Peyer's patch (tissue), 4 donors: Measurements from ENCODE around the gene FERMT2.

Experiments
- POLR2A ChIP-seq, 2 donors: fragments of 450-650 bp; IDR thresholded peaks; one replicate each; pipeline ENCODE4 v1.5.1; 2017; ENCODE audit warnings: antibody characterized with exemption in 2 of 2, mild to moderate bottlenecking in 2 of 2, moderate library complexity in 2 of 2
- TF ChIP-seq, protein P1 (sequence below), 6 experiments: fragments of 450-650 bp in 4 of 6; fragments of 200-600 bp in 2 of 6; sonication (generic) in 1 of 6; IDR thresholded peaks; one replicate each; pipeline ENCODE4 v1.5.1; 2017 to 2019; ENCODE audit warnings: antibody characterized with exemption in 6 of 6, mild to moderate bottlenecking in 3 of 6, moderate library complexity in 1 of 6

DNA sequence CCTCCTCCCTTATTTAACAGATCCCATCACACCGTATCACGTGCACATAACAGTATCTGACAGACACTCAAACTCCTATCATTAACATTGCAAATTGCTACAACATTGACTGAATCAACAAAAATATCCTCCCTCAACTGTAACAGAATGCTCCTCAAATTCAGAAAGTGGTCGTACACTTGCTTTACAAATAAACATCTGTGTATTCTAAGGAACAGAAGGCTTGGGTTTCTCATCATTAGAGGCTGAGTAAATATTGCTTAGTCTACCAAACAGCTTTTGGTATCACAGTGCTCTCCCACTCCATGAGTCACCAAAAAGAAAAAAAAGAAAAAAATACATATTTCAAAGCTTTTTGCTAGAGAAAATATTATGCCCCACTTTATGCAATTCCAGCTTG lies 23.9 kb downstream of the FERMT2 start:
- TF ChIP-seq, protein P1, sequence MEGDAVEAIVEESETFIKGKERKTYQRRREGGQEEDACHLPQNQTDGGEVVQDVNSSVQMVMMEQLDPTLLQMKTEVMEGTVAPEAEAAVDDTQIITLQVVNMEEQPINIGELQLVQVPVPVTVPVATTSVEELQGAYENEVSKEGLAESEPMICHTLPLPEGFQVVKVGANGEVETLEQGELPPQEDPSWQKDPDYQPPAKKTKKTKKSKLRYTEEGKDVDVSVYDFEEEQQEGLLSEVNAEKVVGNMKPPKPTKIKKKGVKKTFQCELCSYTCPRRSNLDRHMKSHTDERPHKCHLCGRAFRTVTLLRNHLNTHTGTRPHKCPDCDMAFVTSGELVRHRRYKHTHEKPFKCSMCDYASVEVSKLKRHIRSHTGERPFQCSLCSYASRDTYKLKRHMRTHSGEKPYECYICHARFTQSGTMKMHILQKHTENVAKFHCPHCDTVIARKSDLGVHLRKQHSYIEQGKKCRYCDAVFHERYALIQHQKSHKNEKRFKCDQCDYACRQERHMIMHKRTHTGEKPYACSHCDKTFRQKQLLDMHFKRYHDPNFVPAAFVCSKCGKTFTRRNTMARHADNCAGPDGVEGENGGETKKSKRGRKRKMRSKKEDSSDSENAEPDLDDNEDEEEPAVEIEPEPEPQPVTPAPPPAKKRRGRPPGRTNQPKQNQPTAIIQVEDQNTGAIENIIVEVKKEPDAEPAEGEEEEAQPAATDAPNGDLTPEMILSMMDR (IDR thresholded peaks at IDR 0.05): no peak
- TF ChIP-seq POLR2A (IDR thresholded peaks at IDR 0.05): no peak
